GM23248 (cell line): ENCODE data around the gene C14orf93. TPM values are rescaled to one million over a fixed set of nuclear protein-coding genes. Genes with fewer than 3 reads are reported as not detected.

ENCODE experiments used
- DNase-seq: peaks from one replicate; pipeline ENCODE4 v3.0.0-alpha.2; 2015
- H2AFZ ChIP-seq: fragments of 200-600 bp; sonication (generic); 2 replicates; pipeline ENCODE4 v1.6.1; 2016; ENCODE audit warnings: antibody characterized with exemption
- H3F3A ChIP-seq: fragments of 200-600 bp; sonication (generic); 2 replicates; pipeline ENCODE4 v1.6.1; 2016; ENCODE audit warnings: mild to moderate bottlenecking, antibody characterized with exemption, mixed run types; ENCODE audit not compliant: insufficient read depth
- H3K27ac ChIP-seq: fragments of 200-600 bp; sonication (generic); 2 replicates; pipeline ENCODE4 v1.5.1; 2016; ENCODE audit warnings: mild to moderate bottlenecking
- H3K27me3 ChIP-seq: fragments of 200-600 bp; sonication (generic); replicated peaks from 2 replicates; pipeline ENCODE4 v1.6.1; 2016; ENCODE audit warnings: mild to moderate bottlenecking; ENCODE audit not compliant: insufficient read depth
- H3K36me3 ChIP-seq: fragments of 200-600 bp; sonication (generic); 2 replicates; pipeline ENCODE4 v1.6.1; 2016; ENCODE audit warnings: low read depth, mild to moderate bottlenecking
- H3K4me1 ChIP-seq: fragments of 200-600 bp; sonication (generic); 2 replicates; pipeline ENCODE4 v1.6.1; 2016; ENCODE audit warnings: mild to moderate bottlenecking; ENCODE audit not compliant: insufficient read depth
- H3K4me2 ChIP-seq: fragments of 200-600 bp; sonication (generic); one replicate; pipeline ENCODE4 v1.6.1; 2016; ENCODE audit warnings: mild to moderate bottlenecking; ENCODE audit not compliant: unreplicated experiment
- H3K4me3 ChIP-seq: fragments of 200-600 bp; sonication (generic); 2 replicates; pipeline ENCODE4 v1.5.1; 2016; ENCODE audit warnings: mild to moderate bottlenecking
- H3K79me2 ChIP-seq: fragments of 200-600 bp; sonication (generic); 2 replicates; pipeline ENCODE4 v1.6.1; 2016; ENCODE audit warnings: mild to moderate bottlenecking; ENCODE audit not compliant: insufficient read depth
- H3K9ac ChIP-seq: fragments of 200-600 bp; sonication (generic); 2 replicates; pipeline ENCODE4 v1.6.1; 2016; ENCODE audit warnings: mild to moderate bottlenecking
- H3K9me2 ChIP-seq: fragments of 200-600 bp; sonication (generic); 2 replicates; pipeline ENCODE4 v1.6.1; 2016; ENCODE audit warnings: mixed run types, mild to moderate bottlenecking, moderate library complexity; ENCODE audit not compliant: insufficient read depth
- H3K9me3 ChIP-seq: fragments of 200-600 bp; sonication (generic); one replicate; pipeline ENCODE4 v1.6.1; 2017; ENCODE audit warnings: low read depth
- H4K20me1 ChIP-seq: fragments of 200-600 bp; sonication (generic); 2 replicates; pipeline ENCODE4 v1.6.0; 2016; ENCODE audit not compliant: insufficient read depth
- EZH2 ChIP-seq: fragments of 200-600 bp; sonication (generic); IDR thresholded peaks from 2 replicates; pipeline ENCODE4 v1.6.1; 2018; ENCODE audit warnings: antibody characterized with exemption, mild to moderate bottlenecking; ENCODE audit not compliant: insufficient read depth, poor library complexity, severe bottlenecking
- EZH2phosphoT487 ChIP-seq: fragments of 200-600 bp; sonication (generic); IDR thresholded peaks from 2 replicates; pipeline ENCODE4 v1.6.1; 2018; ENCODE audit warnings: antibody characterized with exemption, moderate library complexity, mild to moderate bottlenecking, low read depth; ENCODE audit not compliant: insufficient read depth
- WGBS, 2 experiments: methylation state at CpG; one replicate each; pipeline ENCODE4 v1.1.6; 2015 to 2017; ENCODE audit warnings: low lambda C conversion rate in 2 of 2, low coverage in 1 of 2; ENCODE audit errors: missing lambda C conversion rate in 2 of 2; 5-methylcytosine and 5-hydroxymethylcytosine counted together
- in situ Hi-C: fragments of 300-500 bp; cut with MboI; formaldehyde crosslinking; loops from 2 replicates; pipeline ENCODE4 v1.15.0; 2020
- polyA plus RNA-seq: library from polyadenylated mRNA; unstranded; fragments of >200 nt; fragmentation: Nextera tagmentation; extraction: Ambion mirVana; gene quantifications from 2 replicates; pipeline ENCODE4 v1.2.1, GENCODE V29; 2016
- total RNA-seq: library from RNA; depleted of rRNA; stranded (reverse); fragments of >200 nt; shearing (Covaris generic); gene quantifications from 2 replicates; pipeline ENCODE4 v1.2.3, GENCODE V29; 2014

C14orf93 gene
- total and polyA plus RNA-seq, 2 experiments from 2014 or later, result 3.4 to 7.1 TPM

GRCh38 chr14:23051141-23052057 is 41.5 kb upstream of the C14orf93 start:
- Histone ChIP-seq H2AFZ (no peak overlapping the region), H3K9me2 (no peaks in the 10 kb centered on the region), H3K79me2 (no peaks in the 10 kb centered on the region), H3F3A (no peaks in the 10 kb centered on the region; the same call in 1 of the 2 replicates), H3K9ac (no peak overlapping the region), H4K20me1 (no peaks in the 10 kb centered on the region), H3K4me1 (peaks cover 2% of the 10 kb centered on the region), H3K36me3 (no peaks in the 10 kb centered on the region), H3K4me3 (no peak overlapping the region), H3K27ac (no peak overlapping the region), H3K4me2 (no peak overlapping the region), H3K27me3 (no peaks in the 10 kb centered on the region), H3K9me3 (no peaks in the 10 kb centered on the region)
- in situ Hi-C loops, result loop anchor here (5.0 kb wide), 1 partner anchor 59 kb away; no protein-coding TSS in a partner anchor
- TF ChIP-seq EZH2 (no peak), EZH2phosphoT487 (no peak)
- 83 to 88% methylated on average over 5 of the region's 5 CpGs for WGBS, 2 experiments
- DNase-seq, result no peak

- Histone ChIP-seq H3F3A (no peaks in the 10 kb centered on the region; the same call in 1 of the 2 replicates), H3K4me3 (no peak overlapping the region), H3K4me1 (no peaks in the 10 kb centered on the region), H3K36me3 (no peaks in the 10 kb centered on the region), H4K20me1 (no peaks in the 10 kb centered on the region), H3K9ac (no peak overlapping the region), H3K4me2 (no peak overlapping the region), H3K9me2 (no peaks in the 10 kb centered on the region), H3K9me3 (no peaks in the 10 kb centered on the region), H3K27me3 (no peaks in the 10 kb centered on the region), H2AFZ (no peak overlapping the region), H3K27ac (no peak overlapping the region), H3K79me2 (no peaks in the 10 kb centered on the region)
- 93 to 96% methylated on average over 9 of the region's 9 CpGs for WGBS, 2 experiments
- no peak for TF ChIP-seq EZH2phosphoT487
- no peak for DNase-seq
- in situ Hi-C loops, result no loop called here
These were observed 39.1 kb upstream of the C14orf93 start for GRCh38 chr14:23049011-23049410.

GRCh38 chr14:23047751-23048693 is 38.1 kb upstream of the C14orf93 start:
- Histone ChIP-seq H4K20me1 (no peaks in the 10 kb centered on the region), H2AFZ (no peak overlapping the region), H3K4me2 (no peak overlapping the region), H3K36me3 (no peaks in the 10 kb centered on the region), H3K27me3 (no peaks in the 10 kb centered on the region), H3K27ac (no peak overlapping the region), H3K9ac (no peak overlapping the region), H3K4me1 (no peaks in the 10 kb centered on the region), H3F3A (no peaks in the 10 kb centered on the region; the same call in 1 of the 2 replicates), H3K4me3 (no peak overlapping the region), H3K9me2 (no peaks in the 10 kb centered on the region), H3K9me3 (no peaks in the 10 kb centered on the region), H3K79me2 (no peaks in the 10 kb centered on the region)
- DNase-seq, result no peak
- in situ Hi-C loops, result no loop called here
- TF ChIP-seq EZH2, result no peak
- no peak for TF ChIP-seq EZH2phosphoT487
- WGBS, 2 experiments, result 82 to 94% methylated on average over 23 to 77 of the region's 85 CpGs

- no peaks in the 10 kb centered on the region; the same call in 1 of the 2 replicates for H3F3A ChIP-seq
- no peaks in the 10 kb centered on the region for H3K79me2 ChIP-seq
- no peak overlapping the region for H3K4me2 ChIP-seq
- H3K27ac ChIP-seq, result no peak overlapping the region
- H3K36me3 ChIP-seq, result no peaks in the 10 kb centered on the region
- in situ Hi-C loops, result no loop called here
- no peaks in the 10 kb centered on the region for H3K9me2 ChIP-seq
- no peaks in the 10 kb centered on the region for H4K20me1 ChIP-seq
- no peaks in the 10 kb centered on the region for H3K9me3 ChIP-seq
- H2AFZ ChIP-seq, result no peak overlapping the region
- H3K4me3 ChIP-seq, result no peak overlapping the region
- TF ChIP-seq EZH2, result no peak
- no peak for TF ChIP-seq EZH2phosphoT487
- no peak for DNase-seq
- H3K27me3 ChIP-seq, result no peaks in the 10 kb centered on the region
- 90 to 92% methylated on average over 6 of the region's 6 CpGs for WGBS, 2 experiments
- no peak overlapping the region for H3K9ac ChIP-seq
- no peaks in the 10 kb centered on the region for H3K4me1 ChIP-seq
These were observed 37.2 kb upstream of the C14orf93 start for GRCh38 chr14:23047034-23047634.
